Breast epithelium (tissue), 4 donors: ENCODE results near the gene MEST. TPM values are rescaled to one million over a fixed set of nuclear protein-coding genes. Genes with fewer than 3 reads are reported as not detected.

Experiments
- DNase-seq, 2 donors: peaks; one replicate each; pipeline ENCODE4 v3.0.0-alpha.2; 2019; ENCODE audit warnings: low spot score in 2 of 2
- H3K27ac ChIP-seq, 2 donors: fragments of 200-600 bp; sonication (generic) in 1 of 2; one replicate each; pipeline ENCODE4 v1.5.1; 2016 to 2019; ENCODE audit warnings: mild to moderate bottlenecking in 1 of 2
- H3K27me3 ChIP-seq, 2 donors: fragments of 200-600 bp; sonication (generic) in 1 of 2; one replicate each; pipeline versions ENCODE4 v1.5.1 to v1.6.0; 2017 to 2019; ENCODE audit warnings: control low read depth in 1 of 2, mild to moderate bottlenecking in 1 of 2
- H3K36me3 ChIP-seq: fragments of 200-600 bp; one replicate; pipeline ENCODE4 v1.5.1; 2019
- H3K4me1 ChIP-seq, 2 donors: fragments of 200-600 bp; sonication (generic); one replicate each; pipeline ENCODE4 v1.5.1; 2016 to 2019; ENCODE audit warnings: control low read depth in 1 of 2
- H3K4me3 ChIP-seq, 3 donors: fragments of 200-600 bp; sonication (generic); 1 replicate in 2 of 3; 2 replicates in 1 of 3; pipeline ENCODE4 v1.5.1; 2016 to 2019; ENCODE audit warnings: mild to moderate bottlenecking in 3 of 3, moderate library complexity in 2 of 3
- H3K9me3 ChIP-seq, 2 donors: fragments of 200-600 bp; sonication (generic) in 1 of 2; one replicate each; pipeline ENCODE4 v1.5.1; 2016 to 2019; ENCODE audit warnings: control low read depth in 1 of 2
- CTCF ChIP-seq, 3 donors: fragments of 450-650 bp; IDR thresholded peaks; one replicate each; pipeline ENCODE4 v1.5.1; 2016 to 2017; ENCODE audit warnings: antibody characterized with exemption in 3 of 3, mild to moderate bottlenecking in 3 of 3, moderate library complexity in 3 of 3
- POLR2A ChIP-seq: fragments of 450-650 bp; IDR thresholded peaks from one replicate; pipeline ENCODE4 v1.6.1; 2016; ENCODE audit warnings: antibody characterized with exemption, mild to moderate bottlenecking, moderate library complexity
- POLR2AphosphoS5 ChIP-seq, 3 donors: sonication (generic); formaldehyde crosslinking; IDR thresholded peaks; one replicate each; pipeline ENCODE4 v1.6.1; 2017; ENCODE audit warnings: antibody characterized with exemption in 3 of 3
- intact Hi-C: fragments of 100-400 bp; cut with DNase I; formaldehyde crosslinking; loops from one replicate; pipeline ENCODE4 v1.15.1; 2023; ENCODE audit warnings: low total_unique reads
- total RNA-seq, 3 donors: library from RNA; depleted of rRNA; stranded (reverse); fragments of >200 nt; gene quantifications; one replicate each; pipeline ENCODE4 v1.1.0, GENCODE V29; 2016

MEST gene
- total RNA-seq, 3 donors from 2014 or later: 54.9 to 95.7 (median 60.3) TPM

DNA sequence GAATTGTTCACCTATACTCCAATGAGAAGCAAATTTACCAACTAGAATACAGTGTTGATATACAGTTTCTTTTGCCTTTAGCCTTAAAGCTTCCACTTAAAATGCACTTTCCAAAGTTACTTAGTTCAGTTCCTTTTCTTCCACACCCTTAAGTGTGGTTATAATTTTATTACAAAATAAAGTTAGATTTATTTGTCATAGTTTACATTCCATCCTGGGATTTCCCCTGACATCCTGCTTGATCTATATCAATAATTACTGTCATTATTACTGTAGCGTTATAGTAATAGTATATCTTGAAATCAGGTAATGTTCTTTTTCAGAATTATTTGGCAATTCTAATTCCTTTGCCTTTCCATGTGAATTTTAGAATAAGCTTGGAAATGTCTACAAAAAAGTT is 23.3 kb upstream of the MEST start:
- no peaks in the 10 kb centered on the region for H3K9me3 ChIP-seq
- no peak for TF ChIP-seq CTCF (IDR thresholded peaks at IDR 0.05)
- no peak for TF ChIP-seq POLR2A
- TF ChIP-seq POLR2AphosphoS5 (IDR thresholded peaks at IDR 0.05): no peak
- H3K27ac ChIP-seq: no peak overlapping the region
- no peaks in the 10 kb centered on the region for H3K27me3 ChIP-seq
- intact Hi-C loops: no loop called here
- no peaks in the 10 kb centered on the region for H3K36me3 ChIP-seq
- DNase-seq: no peak
- no peaks in the 10 kb centered on the region for H3K4me1 ChIP-seq
- H3K4me3 ChIP-seq: no peak overlapping the region

DNA sequence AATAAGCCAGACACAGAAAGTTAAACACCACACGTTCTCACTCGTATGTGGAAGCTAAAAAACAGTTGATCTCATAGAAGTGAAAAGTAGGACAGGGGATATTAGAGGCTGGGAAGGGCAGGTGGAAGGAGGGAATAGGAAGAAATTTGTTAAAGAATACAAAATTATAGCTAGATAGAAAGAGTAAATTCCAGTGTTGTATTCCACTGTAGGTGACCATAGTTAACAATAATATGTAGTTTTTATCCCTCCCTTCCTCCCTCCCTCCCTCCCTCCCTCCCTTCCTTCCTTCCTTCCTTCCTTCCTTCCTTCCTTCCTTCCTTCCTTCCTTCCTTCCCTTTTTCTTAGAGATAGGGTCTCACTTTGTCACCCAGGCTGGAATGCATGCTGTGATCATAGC is 19.9 kb upstream of the MEST start:
- Histone ChIP-seq H3K4me1 (no peaks in the 10 kb centered on the region), H3K27ac (no peak overlapping the region), H3K9me3 (no peaks in the 10 kb centered on the region), H3K4me3 (no peak overlapping the region), H3K36me3 (no peaks in the 10 kb centered on the region), H3K27me3 (no peaks in the 10 kb centered on the region)
- intact Hi-C loops: no loop called here
- no peak for DNase-seq
- TF ChIP-seq POLR2AphosphoS5 (IDR thresholded peaks at IDR 0.05) (no peak), POLR2A (no peak), CTCF (IDR thresholded peaks at IDR 0.05) (no peak)

- H3K4me3 ChIP-seq: no peak overlapping the region
- intact Hi-C loops: no loop called here
- no peaks in the 10 kb centered on the region for H3K27me3 ChIP-seq
- H3K9me3 ChIP-seq: no peaks in the 10 kb centered on the region
- DNase-seq: no peak
- H3K27ac ChIP-seq: no peak overlapping the region
- H3K36me3 ChIP-seq: no peaks in the 10 kb centered on the region
- TF ChIP-seq POLR2A (no peak), CTCF (IDR thresholded peaks at IDR 0.05) (no peak), POLR2AphosphoS5 (IDR thresholded peaks at IDR 0.05) (no peak)
- H3K4me1 ChIP-seq: no peaks in the 10 kb centered on the region
Measured at GRCh38 chr7:130473289-130473688, 18.6 kb upstream of the MEST start.

DNA sequence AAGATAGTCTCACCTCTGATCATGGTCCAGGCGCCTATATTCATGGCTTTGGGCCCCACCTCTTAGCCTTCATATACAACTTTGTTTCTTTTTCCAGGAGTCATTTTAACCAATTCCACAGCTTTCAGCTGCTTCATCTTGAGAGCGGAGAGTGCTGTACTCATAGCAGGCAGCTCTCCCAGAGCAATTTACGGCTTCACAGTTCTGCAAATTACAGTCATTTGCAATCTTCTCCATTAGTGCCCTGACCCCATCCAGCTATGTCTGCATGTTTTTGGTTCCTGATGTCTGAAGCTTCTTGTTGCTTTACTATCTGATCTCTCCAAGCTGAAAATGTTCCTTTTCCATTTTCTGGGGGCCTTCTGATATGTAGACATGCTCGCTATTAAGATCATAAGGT is 18.0 kb upstream of the MEST start:
- no peak for DNase-seq
- H3K4me1 ChIP-seq: no peaks in the 10 kb centered on the region
- no peaks in the 10 kb centered on the region for H3K36me3 ChIP-seq
- H3K27ac ChIP-seq: no peak overlapping the region
- H3K4me3 ChIP-seq: no peak overlapping the region
- H3K27me3 ChIP-seq: no peaks in the 10 kb centered on the region
- H3K9me3 ChIP-seq: no peaks in the 10 kb centered on the region
- TF ChIP-seq POLR2AphosphoS5 (IDR thresholded peaks at IDR 0.05) (no peak), POLR2A (no peak), CTCF (IDR thresholded peaks at IDR 0.05) (no peak)
- intact Hi-C loops: no loop called here

DNA sequence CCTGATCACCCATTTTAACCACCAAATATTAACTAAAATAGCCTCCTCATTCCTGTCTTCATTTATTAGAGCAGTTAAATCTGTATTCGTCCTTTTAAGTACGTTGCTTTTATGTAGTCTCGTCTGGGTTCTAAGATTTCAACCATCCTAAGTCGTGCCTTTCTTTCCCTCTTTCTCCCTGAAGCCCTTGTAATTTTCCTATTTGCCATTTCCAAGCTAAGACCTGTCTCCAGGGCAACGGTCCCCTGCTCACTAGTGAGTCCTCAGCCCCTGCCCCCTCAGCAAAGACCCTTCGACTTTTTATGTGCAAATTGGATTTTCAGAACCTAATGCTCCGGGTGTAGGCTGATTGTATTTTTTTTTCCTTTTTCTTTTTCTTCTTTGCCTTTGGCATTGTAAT is 16.1 kb upstream of the MEST start:
- TF ChIP-seq POLR2A (no peak), POLR2AphosphoS5 (IDR thresholded peaks at IDR 0.05) (no peak), CTCF (IDR thresholded peaks at IDR 0.05) (no peak)
- no peak for DNase-seq
- Histone ChIP-seq H3K36me3 (no peaks in the 10 kb centered on the region), H3K27me3 (no peaks in the 10 kb centered on the region), H3K9me3 (no peaks in the 10 kb centered on the region), H3K4me1 (no peaks in the 10 kb centered on the region), H3K27ac (no peak overlapping the region), H3K4me3 (no peak overlapping the region)
- intact Hi-C loops: no loop called here
